ENCODE results near the gene GNPNAT1. TPM values are rescaled to one million over a fixed set of nuclear protein-coding genes. Genes with fewer than 3 reads are reported as not detected.

GNPNAT1 gene
- total RNA-seq, 2 experiments from 2014 or later: 31.1 to 33.6 TPM

GRCh38 chr14:52759145-52759544, 32.3 kb downstream of the GNPNAT1 start:
- intact Hi-C loops (cut with DNase I, micrococcal nuclease): no loop called here
- DNase-seq: no peak
- no peak overlapping the region for H3K4me3 Mint-ChIP-seq
- no peak overlapping the region for H3K27ac Mint-ChIP-seq
- H3K36me3 Mint-ChIP-seq (ENCODE audit: low read depth): peaks cover 21% of the 10 kb centered on the region
- CTCF ChIA-PET: interaction anchor here (0.9 kb wide), 1 partner anchor 16 kb away, joined by 6 read pairs; no protein-coding TSS in a partner anchor
- H3K9me3 Mint-ChIP-seq (ENCODE audit: low read depth): no peaks in the 10 kb centered on the region
- H3K4me1 Mint-ChIP-seq: peaks cover 14% of the 10 kb centered on the region
- ATAC-seq: no peak
- no peaks in the 10 kb centered on the region for H3K27me3 Mint-ChIP-seq
- POLR2A ChIA-PET: no interaction called here

- no peaks in the 10 kb centered on the region for H3K27me3 Mint-ChIP-seq
- ChIA-PET CTCF (interaction anchor here (0.6 to 1.3 kb wide), 4 partner anchors 18 to 1811 kb away, joined by 3 to 5 read pairs (median 4); partner anchors contain the start of gene PYGL), POLR2A (no interaction called here)
- peaks cover 2% of the 10 kb centered on the region for H3K4me1 Mint-ChIP-seq
- no peak overlapping the region for H3K27ac Mint-ChIP-seq
- intact Hi-C loops (cut with DNase I, micrococcal nuclease): no loop called here
- no peak for ATAC-seq
- H3K4me3 Mint-ChIP-seq: no peak overlapping the region
- no peaks in the 10 kb centered on the region for H3K9me3 Mint-ChIP-seq (ENCODE audit: low read depth)
- peaks cover 14% of the 10 kb centered on the region for H3K36me3 Mint-ChIP-seq (ENCODE audit: low read depth)
- DNase-seq: no peak
Observed at GRCh38 chr14:52755607-52756316, 35.6 kb downstream of the GNPNAT1 start.

GRCh38 chr14:52748647-52749292, 42.6 kb downstream of the GNPNAT1 start:
- H3K9me3 Mint-ChIP-seq (ENCODE audit: low read depth): no peaks in the 10 kb centered on the region
- H3K36me3 Mint-ChIP-seq (ENCODE audit: low read depth): peaks cover 25% of the 10 kb centered on the region
- H3K27ac Mint-ChIP-seq: no peak overlapping the region
- ChIA-PET POLR2A (no interaction called here), CTCF (no interaction called here)
- H3K27me3 Mint-ChIP-seq: no peaks in the 10 kb centered on the region
- intact Hi-C loops (cut with DNase I, micrococcal nuclease): no loop called here
- H3K4me1 Mint-ChIP-seq: peaks cover 19% of the 10 kb centered on the region
- H3K4me3 Mint-ChIP-seq: no peak overlapping the region
- ATAC-seq (no peak), DNase-seq (no peak)

GRCh38 chr14:52741865-52742264, 49.5 kb downstream of the GNPNAT1 start:
- no peaks in the 10 kb centered on the region for H3K27me3 Mint-ChIP-seq
- ATAC-seq (no peak), DNase-seq (no peak)
- intact Hi-C loops (cut with DNase I, micrococcal nuclease): loop anchor here (1.0 to 2.0 kb wide), 3 partner anchors 12 to 49 kb away; partner anchors contain the start of genes STYX (in 2 of the 2), ERO1A (in 1 of the 2) and GNPNAT1 (in 1 of the 2)
- no peaks in the 10 kb centered on the region for H3K9me3 Mint-ChIP-seq (ENCODE audit: low read depth)
- ChIA-PET CTCF (interaction anchor here (0.6 to 1.0 kb wide), 5 partner anchors 12 to 351 kb away, joined by 3 to 5 read pairs (median 4); no protein-coding TSS in a partner anchor), POLR2A (interaction anchor here (0.6 to 1.3 kb wide), 3 partner anchors 12 to 20 kb away, joined by 3 to 7 read pairs (median 5); partner anchors contain the start of gene STYX)
- H3K27ac Mint-ChIP-seq: peak overlapping the region; percentile 95
- peaks cover 25% of the 10 kb centered on the region for H3K36me3 Mint-ChIP-seq (ENCODE audit: low read depth)
- H3K4me1 Mint-ChIP-seq: peaks cover 65% of the 10 kb centered on the region
- peak overlapping the region; percentile 72 for H3K4me3 Mint-ChIP-seq

GRCh38 chr14:52740751-52741150, 50.7 kb downstream of the GNPNAT1 start:
- ChIA-PET POLR2A (no interaction called here), CTCF (interaction anchor here (0.7 kb wide), 1 partner anchor 186 kb away, joined by 3 read pairs; no protein-coding TSS in a partner anchor)
- Mint-ChIP-seq H3K4me3 (no peak overlapping the region), H3K4me1 (peaks cover 76% of the 10 kb centered on the region), H3K36me3 (ENCODE audit: low read depth) (peaks cover 20% of the 10 kb centered on the region), H3K9me3 (ENCODE audit: low read depth) (no peaks in the 10 kb centered on the region), H3K27ac (peak overlapping the region; percentile 84), H3K27me3 (no peaks in the 10 kb centered on the region)
- no peak for ATAC-seq
- intact Hi-C loops (cut with DNase I, micrococcal nuclease): no loop called here
- DNase-seq: no peak

GRCh38 chr14:52738409-52738808, 53.0 kb downstream of the GNPNAT1 start:
- ChIA-PET CTCF (no interaction called here), POLR2A (no interaction called here)
- Mint-ChIP-seq H3K4me3 (no peak overlapping the region), H3K36me3 (ENCODE audit: low read depth) (peaks cover 27% of the 10 kb centered on the region), H3K9me3 (ENCODE audit: low read depth) (peaks cover 2% of the 10 kb centered on the region), H3K27me3 (no peaks in the 10 kb centered on the region), H3K27ac (peak overlapping the region; percentile 15), H3K4me1 (peaks cover 76% of the 10 kb centered on the region)
- no peak for ATAC-seq
- intact Hi-C loops (cut with DNase I, micrococcal nuclease): loop anchor here in 1 of 2 experiments (1.0 kb wide), 1 partner anchor 8 kb away; the partner anchor contains the start of gene STYX
- DNase-seq: no peak

- no peak for ATAC-seq
- Mint-ChIP-seq H3K9me3 (ENCODE audit: low read depth) (peaks cover 2% of the 10 kb centered on the region), H3K27me3 (no peaks in the 10 kb centered on the region), H3K27ac (peak overlapping the region; percentile 40), H3K4me1 (peaks cover 72% of the 10 kb centered on the region), H3K36me3 (ENCODE audit: low read depth) (peaks cover 39% of the 10 kb centered on the region), H3K4me3 (no peak overlapping the region)
- no peak for DNase-seq
- CTCF ChIA-PET: interaction anchor here (1.1 to 1.7 kb wide), 2 partner anchors 11 to 39 kb away, joined by 3 to 8 read pairs; no protein-coding TSS in a partner anchor
- intact Hi-C loops (cut with DNase I, micrococcal nuclease): no loop called here
- POLR2A ChIA-PET: interaction anchor here (1.2 kb wide), 1 partner anchor 24 kb away, joined by 4 read pairs; no protein-coding TSS in a partner anchor
Observed at GRCh38 chr14:52735921-52736489, 55.4 kb downstream of the GNPNAT1 start.

GRCh38 chr14:52733824-52734223, 57.6 kb downstream of the GNPNAT1 start:
- intact Hi-C loops (cut with DNase I, micrococcal nuclease): no loop called here

GRCh38 chr14:52730709-52731111, 60.7 kb downstream of the GNPNAT1 start:
- H3K27ac Mint-ChIP-seq: peak overlapping the region; percentile 90
- no peak for ATAC-seq

More at GRCh38 chr14:52733824-52734223, 57.6 kb downstream of the GNPNAT1 start:
- Mint-ChIP-seq H3K4me3 (no peak overlapping the region), H3K36me3 (ENCODE audit: low read depth) (peaks cover 36% of the 10 kb centered on the region), H3K4me1 (peaks cover 66% of the 10 kb centered on the region), H3K9me3 (ENCODE audit: low read depth) (peaks cover 2% of the 10 kb centered on the region), H3K27ac (no peak overlapping the region), H3K27me3 (no peaks in the 10 kb centered on the region)
- POLR2A ChIA-PET: no interaction called here
- ATAC-seq (no peak), DNase-seq (no peak)
- CTCF ChIA-PET: interaction anchor here (1.4 kb wide), 1 partner anchor 11 kb away, joined by 4 read pairs; no protein-coding TSS in a partner anchor

GRCh38 chr14:52729925-52730708, 61.3 kb downstream of the GNPNAT1 start, which contains the start of gene STYX:
TSS of gene STYX (plus strand) at chr14:52730166. CDS start at chr14:52730475, 309 bp downstream.
- Mint-ChIP-seq H3K9me3 (ENCODE audit: low read depth) (peaks cover 2% of the 10 kb centered on the region), H3K36me3 (ENCODE audit: low read depth) (peaks cover 38% of the 10 kb centered on the region), H3K4me1 (peaks cover 33% of the 10 kb centered on the region), H3K27ac (peak within 1 kb of the TSS; percentile 90), H3K4me3 (peak within 1 kb of the TSS; percentile 93), H3K27me3 (no peaks in the 10 kb centered on the region)
- ChIA-PET CTCF (interaction anchor here (0.7 to 1.4 kb wide), 6 partner anchors 11 to 566 kb away, joined by 3 to 5 read pairs (median 4); no protein-coding TSS in a partner anchor), POLR2A (interaction anchor here (1.0 kb wide), 1 partner anchor 12 kb away, joined by 5 read pairs; no protein-coding TSS in a partner anchor)
- DNase-seq: peak; percentile 99
- ATAC-seq: peak; percentile 97
- intact Hi-C loops (cut with DNase I, micrococcal nuclease): loop anchor here (1.0 kb wide), 7 partner anchors 8 to 423 kb away; partner anchors contain the start of genes GNPNAT1 (in 2 of the 2), GPR137C (in 2 of the 2), PSMC6 (in 2 of the 2) and TXNDC16 (in 2 of the 2)

More at GRCh38 chr14:52730709-52731111, 60.7 kb downstream of the GNPNAT1 start:
- Mint-ChIP-seq H3K36me3 (ENCODE audit: low read depth) (peaks cover 34% of the 10 kb centered on the region), H3K9me3 (ENCODE audit: low read depth) (peaks cover 2% of the 10 kb centered on the region), H3K4me3 (peak overlapping the region; percentile 93), H3K27me3 (no peaks in the 10 kb centered on the region), H3K4me1 (peaks cover 38% of the 10 kb centered on the region)
- ChIA-PET CTCF (interaction anchor here (1.0 to 1.3 kb wide), 2 partner anchors 19 to 566 kb away, joined by 4 to 5 read pairs; no protein-coding TSS in a partner anchor), POLR2A (interaction anchor here (0.6 kb wide), 1 partner anchor 1891 kb away, joined by 5 read pairs; no protein-coding TSS in a partner anchor)
- intact Hi-C loops (cut with DNase I, micrococcal nuclease): loop anchor here (1.0 kb wide), 7 partner anchors 8 to 423 kb away; partner anchors contain the start of genes GNPNAT1 (in 2 of the 2), GPR137C (in 2 of the 2), PSMC6 (in 2 of the 2) and TXNDC16 (in 2 of the 2)
- no peak for DNase-seq

All from activated CD4-positive, alpha-beta T cell treated with anti-CD3 and anti-CD28 coated beads for 36 hours (primary cell).